NCI-H510A (cell line): Measurements from ENCODE around the gene LDLRAD4.

Source experiments
- DNase-seq: peaks from one replicate; lab custom pipeline; 2025; lab: John Stamatoyannopoulos, UW

LDLRAD4 gene

GRCh38 chr18:13536578-13536977 lies 318.0 kb downstream of the LDLRAD4 start:
- no peak for DNase-seq

- DNase-seq = no peak
Observed at GRCh38 chr18:13537022-13537780, 318.6 kb downstream of the LDLRAD4 start.

GRCh38 chr18:13538630-13539029 lies 320.1 kb downstream of the LDLRAD4 start:
- no peak for DNase-seq

GRCh38 chr18:13539050-13539449 lies 320.5 kb downstream of the LDLRAD4 start:
- DNase-seq = no peak

- DNase-seq = no peak
Observed at GRCh38 chr18:13539843-13540476, 321.4 kb downstream of the LDLRAD4 start.

GRCh38 chr18:13540477-13541182 lies 322.1 kb downstream of the LDLRAD4 start:
- no peak for DNase-seq

- no peak for DNase-seq
Observed at GRCh38 chr18:13541621-13542519, 323.3 kb downstream of the LDLRAD4 start.

- no peak for DNase-seq
Observed at GRCh38 chr18:13542520-13542847, 323.9 kb downstream of the LDLRAD4 start.

GRCh38 chr18:13543144-13543543 lies 324.6 kb downstream of the LDLRAD4 start:
- no peak for DNase-seq

- DNase-seq = no peak
Observed at GRCh38 chr18:13543811-13544732, 325.5 kb downstream of the LDLRAD4 start.

GRCh38 chr18:13544953-13545352 lies 326.4 kb downstream of the LDLRAD4 start:
- no peak for DNase-seq

GRCh38 chr18:13545514-13545913 lies 327.0 kb downstream of the LDLRAD4 start:
- no peak for DNase-seq

GRCh38 chr18:13545955-13546354 lies 327.4 kb downstream of the LDLRAD4 start:
- DNase-seq = no peak

- no peak for DNase-seq
Observed at GRCh38 chr18:13546638-13547037, 328.1 kb downstream of the LDLRAD4 start.

GRCh38 chr18:13547347-13547746 lies 328.8 kb downstream of the LDLRAD4 start:
- DNase-seq = no peak

- no peak for DNase-seq
Observed at GRCh38 chr18:13548106-13548819, 329.7 kb downstream of the LDLRAD4 start.

- DNase-seq = no peak
Observed at GRCh38 chr18:13548966-13549879, 330.7 kb downstream of the LDLRAD4 start.

GRCh38 chr18:13549880-13550232 lies 331.3 kb downstream of the LDLRAD4 start:
- no peak for DNase-seq
